ENCODE measurements around the gene PCDH18.
"Not testable (repeated sequence)": the region's sequence is repeated elsewhere in the genome, so short reads cannot be mapped to it uniquely, and the experiment has no call there.

Gene PCDH18

GRCh38 chr4:137541181-137541580, 8.9 kb upstream of the PCDH18 start:
- Histone ChIP-seq H3K27me3 (ENCODE audit: control insufficient read depth in 2 of 2, insufficient read depth in 2 of 2, low read length in 2 of 2) (no peaks in the 10 kb centered on the region), H3K36me3 (ENCODE audit: control insufficient read depth in 2 of 2, insufficient read depth in 2 of 2, low read length in 2 of 2) (no peaks in the 10 kb centered on the region), H3K27ac (ENCODE audit: low read depth in 2 of 2, low read length in 2 of 2) (no peak overlapping the region), H3K4me3 (ENCODE audit: low read length in 2 of 2) (no peak overlapping the region), H3K4me1 (ENCODE audit: control insufficient read depth in 2 of 2, insufficient read depth in 2 of 2, low read length in 2 of 2) (no peaks in the 10 kb centered on the region), H3K9me3 (ENCODE audit: control insufficient read depth in 2 of 2, low read length in 2 of 2) (no peaks in the 10 kb centered on the region), H3K9ac (ENCODE audit: low read depth in 1 of 2, low read length in 2 of 2) (no peak overlapping the region)

DNA sequence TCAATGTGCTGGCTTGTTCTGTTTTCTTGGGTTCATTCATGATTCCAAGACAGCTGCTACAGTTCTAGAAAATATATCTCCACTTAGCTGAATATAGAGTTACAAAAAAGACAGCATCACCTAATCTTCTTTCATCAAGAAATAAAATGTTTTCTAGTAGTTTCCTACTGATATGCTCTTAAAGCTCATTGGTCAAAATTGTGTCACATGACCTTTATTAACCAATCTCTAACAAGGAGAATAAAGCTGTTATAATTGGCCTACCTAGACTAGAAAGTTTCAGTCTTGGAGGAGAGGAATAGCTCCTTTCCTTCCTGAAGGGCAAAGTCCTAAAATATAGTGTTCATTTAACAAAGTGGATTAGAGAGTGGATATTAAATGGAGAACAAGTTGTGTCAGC, 8.1 kb upstream of the PCDH18 start:
- Histone ChIP-seq H3K27me3 (ENCODE audit: control insufficient read depth in 2 of 2, insufficient read depth in 2 of 2, low read length in 2 of 2) (no peaks in the 10 kb centered on the region), H3K27ac (ENCODE audit: low read depth in 2 of 2, low read length in 2 of 2) (no peak overlapping the region), H3K36me3 (ENCODE audit: control insufficient read depth in 2 of 2, insufficient read depth in 2 of 2, low read length in 2 of 2) (no peaks in the 10 kb centered on the region), H3K9ac (ENCODE audit: low read depth in 1 of 2, low read length in 2 of 2) (no peak overlapping the region), H3K4me1 (ENCODE audit: control insufficient read depth in 2 of 2, insufficient read depth in 2 of 2, low read length in 2 of 2) (no peaks in the 10 kb centered on the region), H3K4me3 (ENCODE audit: low read length in 2 of 2) (no peak overlapping the region), H3K9me3 (ENCODE audit: control insufficient read depth in 2 of 2, low read length in 2 of 2) (no peaks in the 10 kb centered on the region)

DNA sequence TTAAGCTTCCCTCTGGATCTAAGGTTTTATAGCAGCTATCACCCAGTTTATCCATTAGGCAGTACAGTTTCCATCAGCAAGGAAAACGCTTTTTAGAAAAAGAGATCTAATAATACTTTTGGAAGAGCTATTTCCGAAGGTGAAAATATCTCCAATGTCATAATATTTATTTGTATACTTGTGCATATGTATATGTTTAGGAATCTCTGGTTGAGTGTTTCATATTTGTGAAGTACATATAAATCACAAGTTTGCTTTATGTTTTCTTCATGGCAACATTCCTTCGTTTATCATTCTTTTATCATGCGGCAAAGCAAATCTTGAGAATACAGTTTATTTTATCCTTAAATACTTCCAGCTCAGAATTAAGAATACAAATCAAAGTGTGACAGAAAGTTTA, 6.2 kb upstream of the PCDH18 start:
- no peak overlapping the region for H3K9ac ChIP-seq (ENCODE audit: low read depth in 1 of 2, low read length in 2 of 2)
- no peaks in the 10 kb centered on the region for H3K36me3 ChIP-seq (ENCODE audit: control insufficient read depth in 2 of 2, insufficient read depth in 2 of 2, low read length in 2 of 2)
- no peaks in the 10 kb centered on the region for H3K9me3 ChIP-seq (ENCODE audit: control insufficient read depth in 2 of 2, low read length in 2 of 2)
- no peaks in the 10 kb centered on the region for H3K4me1 ChIP-seq (ENCODE audit: control insufficient read depth in 2 of 2, insufficient read depth in 2 of 2, low read length in 2 of 2)
- H3K27ac ChIP-seq (ENCODE audit: low read depth in 2 of 2, low read length in 2 of 2) = no peak overlapping the region
- no peaks in the 10 kb centered on the region for H3K27me3 ChIP-seq (ENCODE audit: control insufficient read depth in 2 of 2, insufficient read depth in 2 of 2, low read length in 2 of 2)
- no peak overlapping the region for H3K4me3 ChIP-seq (ENCODE audit: low read length in 2 of 2)

DNA sequence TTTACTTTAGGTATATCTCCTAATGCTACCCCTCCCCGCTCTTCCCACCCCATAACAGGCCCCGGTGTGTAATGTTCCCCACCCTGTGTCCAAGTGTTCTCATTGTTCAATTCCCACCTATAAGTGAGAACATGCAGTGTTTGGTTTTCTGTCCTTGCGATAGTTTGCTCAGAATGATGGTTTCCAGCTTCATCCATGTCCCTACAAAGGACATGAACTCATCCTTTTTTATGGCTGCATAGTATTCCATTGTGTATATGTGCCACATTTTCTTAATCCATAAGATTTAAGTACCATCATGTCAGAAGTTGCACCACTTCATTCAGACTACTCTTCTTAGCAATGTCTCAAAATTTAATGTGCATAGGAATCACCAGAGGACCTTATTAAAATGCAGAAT, 5.5 kb upstream of the PCDH18 start:
- H3K4me3 ChIP-seq (ENCODE audit: low read length in 2 of 2); H3K36me3 ChIP-seq (ENCODE audit: control insufficient read depth in 2 of 2, insufficient read depth in 2 of 2, low read length in 2 of 2): not testable (repeated sequence)

DNA sequence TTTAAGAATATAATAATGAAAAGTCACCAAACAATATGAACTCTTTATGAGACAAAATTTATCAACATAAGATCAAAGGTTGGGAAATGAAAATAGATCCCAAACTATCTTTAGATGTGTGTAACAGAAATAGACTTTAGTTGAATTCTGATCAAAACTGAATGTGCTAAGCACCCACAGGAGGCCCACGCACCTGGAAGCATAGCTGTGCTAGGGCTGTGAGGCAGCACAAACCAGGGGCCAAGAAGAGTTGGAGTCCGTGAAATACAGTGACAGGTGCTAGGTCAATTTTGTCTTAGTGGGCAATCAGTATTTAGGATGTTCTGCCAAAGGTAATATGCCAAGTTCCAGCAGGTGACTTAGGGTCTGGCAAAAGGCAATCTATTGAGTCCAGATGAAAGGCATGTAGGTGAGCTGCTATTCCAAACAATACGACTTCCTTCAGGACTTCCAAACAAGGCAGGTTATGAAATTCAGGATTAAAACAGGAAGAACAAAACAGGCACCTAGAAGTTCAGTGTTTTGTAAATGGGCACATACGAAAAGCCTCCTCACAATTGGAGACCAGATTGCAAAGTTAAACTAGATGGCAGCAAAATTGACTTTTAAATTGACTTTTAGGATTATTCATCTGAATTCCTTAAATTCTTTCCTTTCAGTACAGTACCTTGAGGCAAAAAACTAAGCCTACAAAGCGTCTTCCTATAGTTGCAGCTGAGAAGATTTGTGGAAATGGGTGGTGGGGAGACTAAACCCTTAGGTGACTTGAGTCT, 4.7 kb upstream of the PCDH18 start:
- no peak overlapping the region for H3K4me3 ChIP-seq (ENCODE audit: low read length in 2 of 2)
- no peaks in the 10 kb centered on the region for H3K4me1 ChIP-seq (ENCODE audit: control insufficient read depth in 2 of 2, insufficient read depth in 2 of 2, low read length in 2 of 2)
- no peak overlapping the region for H3K9ac ChIP-seq (ENCODE audit: low read depth in 1 of 2, low read length in 2 of 2)
- no peaks in the 10 kb centered on the region for H3K9me3 ChIP-seq (ENCODE audit: control insufficient read depth in 2 of 2, low read length in 2 of 2)
- H3K27me3 ChIP-seq (ENCODE audit: control insufficient read depth in 2 of 2, insufficient read depth in 2 of 2, low read length in 2 of 2) = no peaks in the 10 kb centered on the region
- no peaks in the 10 kb centered on the region for H3K36me3 ChIP-seq (ENCODE audit: control insufficient read depth in 2 of 2, insufficient read depth in 2 of 2, low read length in 2 of 2)
- no peak overlapping the region for H3K27ac ChIP-seq (ENCODE audit: low read depth in 2 of 2, low read length in 2 of 2)

More for the DNA sequence above, 5.5 kb upstream of the PCDH18 start:
- H3K9ac ChIP-seq (ENCODE audit: low read depth in 1 of 2, low read length in 2 of 2); H3K27me3 ChIP-seq (ENCODE audit: control insufficient read depth in 2 of 2, insufficient read depth in 2 of 2, low read length in 2 of 2); H3K27ac ChIP-seq (ENCODE audit: low read depth in 2 of 2, low read length in 2 of 2); H3K9me3 ChIP-seq (ENCODE audit: control insufficient read depth in 2 of 2, low read length in 2 of 2); H3K4me1 ChIP-seq (ENCODE audit: control insufficient read depth in 2 of 2, insufficient read depth in 2 of 2, low read length in 2 of 2): not testable (repeated sequence)

- Histone ChIP-seq H3K27ac (ENCODE audit: low read depth in 2 of 2, low read length in 2 of 2) (no peak overlapping the region), H3K27me3 (ENCODE audit: control insufficient read depth in 2 of 2, insufficient read depth in 2 of 2, low read length in 2 of 2) (no peaks in the 10 kb centered on the region), H3K9ac (ENCODE audit: low read depth in 1 of 2, low read length in 2 of 2) (no peak overlapping the region), H3K4me1 (ENCODE audit: control insufficient read depth in 2 of 2, insufficient read depth in 2 of 2, low read length in 2 of 2) (no peaks in the 10 kb centered on the region), H3K36me3 (ENCODE audit: control insufficient read depth in 2 of 2, insufficient read depth in 2 of 2, low read length in 2 of 2) (no peaks in the 10 kb centered on the region), H3K4me3 (ENCODE audit: low read length in 2 of 2) (no peak overlapping the region), H3K9me3 (ENCODE audit: control insufficient read depth in 2 of 2, low read length in 2 of 2) (no peaks in the 10 kb centered on the region)
Observed at GRCh38 chr4:137535718-137536117, 3.4 kb upstream of the PCDH18 start.

DNA sequence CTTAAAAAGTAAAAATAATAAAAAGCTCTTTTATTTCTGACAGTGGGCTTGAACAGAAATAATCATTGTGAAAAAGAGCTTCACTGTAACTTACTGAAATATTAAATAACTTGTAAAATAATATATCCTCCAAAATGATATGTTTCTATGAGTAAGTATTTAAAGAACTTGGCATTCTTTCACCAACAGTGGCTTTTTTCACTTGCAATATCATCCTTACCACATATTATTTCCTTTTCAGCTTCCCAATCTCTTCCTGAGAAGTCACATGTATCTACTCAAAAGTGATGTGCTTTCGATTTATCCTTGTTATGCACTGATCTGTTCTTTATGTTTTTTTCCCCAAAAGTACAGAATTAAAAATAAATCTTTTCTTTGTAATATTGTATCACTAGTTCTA, 2.2 kb upstream of the PCDH18 start:
- H3K9me3 ChIP-seq (ENCODE audit: control insufficient read depth in 2 of 2, low read length in 2 of 2) = no peaks in the 10 kb centered on the region
- no peak overlapping the region for H3K4me3 ChIP-seq (ENCODE audit: low read length in 2 of 2)
- no peaks in the 10 kb centered on the region for H3K36me3 ChIP-seq (ENCODE audit: control insufficient read depth in 2 of 2, insufficient read depth in 2 of 2, low read length in 2 of 2)
- no peaks in the 10 kb centered on the region for H3K4me1 ChIP-seq (ENCODE audit: control insufficient read depth in 2 of 2, insufficient read depth in 2 of 2, low read length in 2 of 2)
- H3K9ac ChIP-seq (ENCODE audit: low read depth in 1 of 2, low read length in 2 of 2) = no peak overlapping the region
- no peak overlapping the region for H3K27ac ChIP-seq (ENCODE audit: low read depth in 2 of 2, low read length in 2 of 2)
- H3K27me3 ChIP-seq (ENCODE audit: control insufficient read depth in 2 of 2, insufficient read depth in 2 of 2, low read length in 2 of 2) = no peaks in the 10 kb centered on the region

DNA sequence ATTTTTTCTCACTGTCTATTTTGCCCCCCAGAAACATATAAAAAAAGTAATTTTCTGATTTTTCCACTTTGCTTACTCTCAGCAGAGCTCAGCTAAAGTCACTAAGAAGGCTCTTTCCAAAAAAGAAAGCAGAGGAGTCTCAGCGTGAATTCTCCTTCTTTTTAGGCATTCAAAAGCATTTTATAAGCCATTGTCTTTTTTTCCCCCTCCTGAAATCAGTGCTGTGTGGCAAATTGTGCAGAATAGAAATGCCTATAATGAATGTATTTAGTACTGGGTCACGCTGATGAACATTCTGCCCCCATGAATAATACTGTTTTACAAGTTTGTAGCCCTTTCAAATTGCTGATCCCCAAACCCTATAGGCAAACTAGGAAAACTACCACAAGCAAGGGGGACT, 1.6 kb upstream of the PCDH18 start:
- H3K36me3 ChIP-seq (ENCODE audit: control insufficient read depth in 2 of 2, insufficient read depth in 2 of 2, low read length in 2 of 2) = no peaks in the 10 kb centered on the region
- H3K9me3 ChIP-seq (ENCODE audit: control insufficient read depth in 2 of 2, low read length in 2 of 2) = no peaks in the 10 kb centered on the region
- peak overlapping the region in 1 of 2 donors; percentile 32 for H3K4me3 ChIP-seq (ENCODE audit: low read length in 2 of 2)
- H3K27ac ChIP-seq (ENCODE audit: low read depth in 2 of 2, low read length in 2 of 2) = peak overlapping the region; percentile 38 to 44
- no peaks in the 10 kb centered on the region for H3K4me1 ChIP-seq (ENCODE audit: control insufficient read depth in 2 of 2, insufficient read depth in 2 of 2, low read length in 2 of 2)
- no peaks in the 10 kb centered on the region for H3K27me3 ChIP-seq (ENCODE audit: control insufficient read depth in 2 of 2, insufficient read depth in 2 of 2, low read length in 2 of 2)
- H3K9ac ChIP-seq (ENCODE audit: low read depth in 1 of 2, low read length in 2 of 2) = no peak overlapping the region

DNA sequence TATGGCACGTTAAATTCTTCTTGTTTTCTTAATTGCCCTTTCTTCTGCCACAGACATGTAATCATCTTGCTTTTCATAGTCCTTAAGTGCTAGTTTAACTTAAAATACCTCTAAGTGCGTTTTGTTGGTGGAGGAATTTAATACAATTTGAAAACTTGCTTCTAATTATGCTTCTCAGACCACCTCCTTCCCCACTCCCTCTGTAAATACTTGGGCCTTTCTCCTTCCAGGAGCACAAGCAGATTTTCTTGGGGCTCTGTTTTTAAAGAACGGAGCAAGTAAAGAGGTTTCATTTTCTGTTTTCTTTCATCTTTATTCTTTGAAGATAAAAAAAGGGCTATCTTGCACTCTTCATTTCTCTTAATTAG, 559 bp upstream of the PCDH18 start:
- H3K4me1 ChIP-seq (ENCODE audit: control insufficient read depth in 2 of 2, insufficient read depth in 2 of 2, low read length in 2 of 2) = no peaks in the 10 kb centered on the region
- no peaks in the 10 kb centered on the region for H3K36me3 ChIP-seq (ENCODE audit: control insufficient read depth in 2 of 2, insufficient read depth in 2 of 2, low read length in 2 of 2)
- H3K9me3 ChIP-seq (ENCODE audit: control insufficient read depth in 2 of 2, low read length in 2 of 2) = no peaks in the 10 kb centered on the region
- H3K9ac ChIP-seq (ENCODE audit: low read depth in 1 of 2, low read length in 2 of 2) = peak overlapping the region in 1 of 2 donors; percentile 18
- H3K4me3 ChIP-seq (ENCODE audit: low read length in 2 of 2) = peak overlapping the region; percentile 68 to 83
- H3K27me3 ChIP-seq (ENCODE audit: control insufficient read depth in 2 of 2, insufficient read depth in 2 of 2, low read length in 2 of 2) = no peaks in the 10 kb centered on the region
- peak overlapping the region; percentile 62 to 66 for H3K27ac ChIP-seq (ENCODE audit: low read depth in 2 of 2, low read length in 2 of 2)

DNA sequence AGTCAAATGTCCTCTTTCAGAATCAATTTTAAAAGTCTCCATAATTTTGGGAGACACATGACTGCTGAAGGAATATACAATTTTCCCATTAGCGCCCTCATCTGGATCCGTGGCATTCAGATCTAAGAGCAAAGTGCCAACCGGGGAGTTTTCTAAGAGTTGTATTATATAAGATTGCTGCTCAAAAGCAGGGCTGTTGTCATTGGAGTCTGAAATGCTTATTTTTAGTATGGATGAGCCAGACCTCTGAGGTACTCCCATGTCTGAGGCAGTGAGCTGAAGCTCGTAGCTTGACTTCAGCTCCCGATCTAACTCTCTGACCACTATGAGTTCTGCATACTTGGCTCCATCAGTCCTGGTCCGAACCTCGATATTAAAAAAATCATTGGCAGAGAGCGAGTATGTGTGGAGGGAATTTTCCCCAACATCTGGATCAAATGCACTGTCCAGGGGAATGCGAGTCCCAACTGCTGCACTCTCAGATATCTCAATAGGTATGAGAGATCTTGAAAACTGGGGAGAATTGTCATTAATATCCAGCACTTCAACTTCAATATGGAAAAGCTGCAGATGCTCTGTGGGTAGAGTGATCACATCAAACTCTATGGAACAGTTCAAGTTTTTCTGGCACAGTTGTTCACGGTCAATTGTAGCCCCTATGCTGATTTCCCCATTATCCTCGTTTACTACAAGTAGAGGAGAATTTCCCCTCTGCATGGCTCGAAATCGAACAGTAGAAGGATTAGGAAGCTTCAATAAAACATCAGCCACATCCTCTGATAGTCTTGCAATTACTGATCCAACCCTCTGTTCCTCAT, 917 bp downstream of the PCDH18 start:
- peak overlapping the region; percentile 68 to 83 for H3K4me3 ChIP-seq (ENCODE audit: low read length in 2 of 2)
- H3K9ac ChIP-seq (ENCODE audit: low read depth in 1 of 2, low read length in 2 of 2) = peak overlapping the region; percentile 48 to 52
- H3K27ac ChIP-seq (ENCODE audit: low read depth in 2 of 2, low read length in 2 of 2) = peak overlapping the region; percentile 33 to 62
- no peaks in the 10 kb centered on the region for H3K27me3 ChIP-seq (ENCODE audit: control insufficient read depth in 2 of 2, insufficient read depth in 2 of 2, low read length in 2 of 2)
- no peaks in the 10 kb centered on the region for H3K4me1 ChIP-seq (ENCODE audit: control insufficient read depth in 2 of 2, insufficient read depth in 2 of 2, low read length in 2 of 2)
- no peaks in the 10 kb centered on the region for H3K36me3 ChIP-seq (ENCODE audit: control insufficient read depth in 2 of 2, insufficient read depth in 2 of 2, low read length in 2 of 2)
- H3K9me3 ChIP-seq (ENCODE audit: control insufficient read depth in 2 of 2, low read length in 2 of 2) = no peaks in the 10 kb centered on the region
